ENCODE results near the gene IFI16. TPM values are rescaled to one million over a fixed set of nuclear protein-coding genes. Genes with fewer than 3 reads are reported as not detected.

The IFI16 gene
- total RNA-seq, 1 experiment from 2014 or later, result 2.9 TPM

GRCh38 chr1:158998037-158998780, 11.5 kb upstream of the IFI16 start:
- Histone ChIP-seq H3K23me2 (ENCODE audit: insufficient read length, low read depth, low read length, poor library complexity, severe bottlenecking) (peaks cover 7% of the 10 kb centered on the region), H3K4ac (ENCODE audit: low read depth, low read length) (no peak overlapping the region), H3K56ac (ENCODE audit: insufficient read length, low read depth, low read length) (no peak overlapping the region), H4K8ac (replicated peaks; ENCODE audit: insufficient read length, low read depth, low read length) (no peak overlapping the region), H3T11ph (ENCODE audit: low read length) (no peak overlapping the region), H2BK12ac (ENCODE audit: insufficient read length, low read depth, low read length) (no peak overlapping the region), H2AFZ (ENCODE audit: low read length) (no peak overlapping the region), H3K9ac (ENCODE audit: extremely low read depth, insufficient read length, low read length) (no peak overlapping the region), H3K4me1 (ENCODE audit: insufficient read depth, low read length) (no peaks in the 10 kb centered on the region; the same call in 1 of the 2 replicates), H4K5ac (ENCODE audit: insufficient read length, low read depth, low read length) (no peak overlapping the region), H3K18ac (ENCODE audit: insufficient read length, low read depth, low read length) (no peak overlapping the region), H3K79me2 (ENCODE audit: insufficient read depth, low read length) (no peaks in the 10 kb centered on the region), H2BK5ac (ENCODE audit: insufficient read length, low read length) (no peak overlapping the region), H2BK15ac (ENCODE audit: low read depth, low read length) (no peak overlapping the region), H3K27ac (ENCODE audit: insufficient read length, low read depth, low read length) (no peak overlapping the region), H3K4me2 (ENCODE audit: insufficient read depth, insufficient read length, low read length) (no peak overlapping the region), H3K9me3 (ENCODE audit: control insufficient read depth, low read depth, low read length) (no peaks in the 10 kb centered on the region), H2AK5ac (ENCODE audit: insufficient read length, low read length) (no peak overlapping the region), H3K27me3 (ENCODE audit: insufficient read depth, low read length) (no peaks in the 10 kb centered on the region), H3K23ac (ENCODE audit: insufficient read length, low read depth, low read length) (no peak overlapping the region), H2BK20ac (ENCODE audit: low read depth, low read length, poor library complexity, severe bottlenecking) (no peak overlapping the region), H2BK120ac (ENCODE audit: low read depth, low read length, poor library complexity, severe bottlenecking) (no peak overlapping the region), H4K20me1 (ENCODE audit: control insufficient read depth, insufficient read depth, insufficient read length) (no peaks in the 10 kb centered on the region), H4K91ac (ENCODE audit: insufficient read length, low read depth, low read length) (no peak overlapping the region), H3K79me1 (ENCODE audit: insufficient read depth, low read depth, low read length, poor library complexity, severe bottlenecking) (no peaks in the 10 kb centered on the region), H3K14ac (ENCODE audit: insufficient read depth, low read length) (no peak overlapping the region)
- Mint-ChIP-seq H3K9me3 (no peaks in the 10 kb centered on the region), H3K27ac (no peak overlapping the region), H3K4me1 (peaks cover 20 to 24% of the 10 kb centered on the region in 2 experiments), H3K27me3 (ENCODE audit: low read depth) (no peaks in the 10 kb centered on the region), H3K4me3 (peak overlapping the region in 1 of 2 experiments; percentile 79; a peak in 2 of 5 replicates), H3K36me3 (ENCODE audit: insufficient read depth in 1 of 3, low read depth in 3 of 3) (no peaks in the 10 kb centered on the region)
- no peak for DNase-seq
- TF ChIP-seq CTCF (conservative IDR thresholded peaks at IDR 0.05), result no peak
- WGBS (ENCODE audit: extremely low coverage, insufficient read length, low lambda C conversion rate), result no CpG with 5 or more reads among the region's 6 CpGs
